DOHH2 (cell line): ENCODE data around the gene STMND1.

Experiments
- H3F3A ChIP-seq: fragments of 200-600 bp; sonication (generic), shearing (Covaris generic); 2 replicates; pipeline ENCODE4 v1.6.0; 2016; ENCODE audit warnings: antibody characterized with exemption, mild to moderate bottlenecking; ENCODE audit not compliant: control insufficient read depth, insufficient read depth
- H3K27ac ChIP-seq: fragments of 200-600 bp; sonication (generic); 2 replicates; pipeline ENCODE4 v1.5.1; 2014; ENCODE audit warnings: low read depth, mild to moderate bottlenecking, low read length, moderate library complexity
- H3K27me3 ChIP-seq: fragments of 200-600 bp; sonication (generic); 2 replicates; pipeline ENCODE4 v1.6.1; 2014; ENCODE audit warnings: mild to moderate bottlenecking, low read length, mixed read lengths; ENCODE audit not compliant: control insufficient read depth
- H3K36me3 ChIP-seq: fragments of 200-600 bp; sonication (generic); 2 replicates; pipeline ENCODE4 v1.6.1; 2014; ENCODE audit warnings: mild to moderate bottlenecking, low read length, moderate library complexity, mixed read lengths; ENCODE audit not compliant: control insufficient read depth
- H3K4me1 ChIP-seq: fragments of 200-600 bp; sonication (generic); 2 replicates; pipeline ENCODE4 v1.6.1; 2014; ENCODE audit warnings: mild to moderate bottlenecking, low read length, mixed read lengths; ENCODE audit not compliant: control insufficient read depth
- H3K4me2 ChIP-seq: fragments of 200-600 bp; sonication (generic); 2 replicates; pipeline ENCODE4 v1.6.0; 2014; ENCODE audit warnings: mild to moderate bottlenecking, low read length, moderate library complexity
- H3K4me3 ChIP-seq: fragments of 200-600 bp; sonication (generic); 2 replicates; pipeline ENCODE4 v1.5.1; 2014; ENCODE audit warnings: mild to moderate bottlenecking, low read length, mixed read lengths
- H3K79me2 ChIP-seq: fragments of 200-600 bp; sonication (generic); 2 replicates; pipeline ENCODE4 v1.6.1; 2014; ENCODE audit warnings: mild to moderate bottlenecking, low read length, mixed read lengths; ENCODE audit not compliant: control insufficient read depth
- H3K9me2 ChIP-seq: fragments of 200-600 bp; sonication (generic); replicated peaks from 2 replicates; pipeline ENCODE4 v1.6.1; 2014; ENCODE audit warnings: mild to moderate bottlenecking, low read length, mixed read lengths; ENCODE audit not compliant: control insufficient read depth
- H3K9me3 ChIP-seq: fragments of 200-600 bp; sonication (generic); 2 replicates; pipeline ENCODE4 v1.6.1; 2014; ENCODE audit warnings: antibody characterized with exemption, low read length, mixed read lengths; ENCODE audit not compliant: control insufficient read depth, insufficient read depth
- H4K20me1 ChIP-seq: fragments of 200-600 bp; sonication (generic); 2 replicates; pipeline ENCODE4 v1.6.0; 2014; ENCODE audit warnings: low read depth, mild to moderate bottlenecking, antibody characterized with exemption, low read length, moderate library complexity; ENCODE audit not compliant: control insufficient read depth, insufficient read depth
- CTCF ChIP-seq: fragments of 200-600 bp; sonication (generic); IDR thresholded peaks from one replicate; pipeline ENCODE4 v1.5.1; 2014; ENCODE audit warnings: antibody characterized with exemption, mild to moderate bottlenecking, low read depth, low read length; ENCODE audit not compliant: poor library complexity, severe bottlenecking
- EZH2phosphoT487 ChIP-seq: fragments of 200-600 bp; sonication (generic); IDR thresholded peaks from 2 replicates; pipeline ENCODE4 v1.6.1; 2017; ENCODE audit warnings: borderline replicate concordance, mild to moderate bottlenecking, antibody characterized with exemption, low read length, moderate library complexity, mixed read lengths

The STMND1 gene

GRCh38 chr6:17103715-17104114 lies 1.9 kb downstream of the STMND1 start:
- no peaks in the 10 kb centered on the region for H3K36me3 ChIP-seq
- TF ChIP-seq EZH2phosphoT487 (no peak), CTCF (no peak)
- H3K4me2 ChIP-seq, result no peak overlapping the region
- no peak overlapping the region for H3K27ac ChIP-seq
- H3K9me2 ChIP-seq, result no peaks in the 10 kb centered on the region
- no peaks in the 10 kb centered on the region for H3K79me2 ChIP-seq
- H3K4me1 ChIP-seq, result no peaks in the 10 kb centered on the region
- H4K20me1 ChIP-seq, result no peaks in the 10 kb centered on the region
- no peaks in the 10 kb centered on the region for H3F3A ChIP-seq
- no peaks in the 10 kb centered on the region for H3K27me3 ChIP-seq
- no peaks in the 10 kb centered on the region for H3K9me3 ChIP-seq
- no peak overlapping the region for H3K4me3 ChIP-seq

GRCh38 chr6:17107863-17108262 lies 6.0 kb downstream of the STMND1 start:
- Histone ChIP-seq H3K4me2 (no peak overlapping the region), H3K27me3 (no peaks in the 10 kb centered on the region), H3K4me3 (no peak overlapping the region), H3K27ac (no peak overlapping the region), H3K79me2 (no peaks in the 10 kb centered on the region), H4K20me1 (no peaks in the 10 kb centered on the region), H3K9me3 (no peaks in the 10 kb centered on the region), H3K4me1 (no peaks in the 10 kb centered on the region), H3K9me2 (no peaks in the 10 kb centered on the region), H3F3A (no peaks in the 10 kb centered on the region), H3K36me3 (no peaks in the 10 kb centered on the region)
- TF ChIP-seq EZH2phosphoT487, result no peak
- no peak for TF ChIP-seq CTCF

GRCh38 chr6:17115251-17116116 lies 13.6 kb downstream of the STMND1 start:
- Histone ChIP-seq H3K9me3 (no peaks in the 10 kb centered on the region), H3K27me3 (no peaks in the 10 kb centered on the region), H3K9me2 (no peaks in the 10 kb centered on the region), H3K27ac (no peak overlapping the region), H3K79me2 (no peaks in the 10 kb centered on the region), H3K36me3 (no peaks in the 10 kb centered on the region), H3K4me1 (no peaks in the 10 kb centered on the region), H3K4me3 (no peak overlapping the region), H3K4me2 (no peak overlapping the region), H4K20me1 (no peaks in the 10 kb centered on the region), H3F3A (no peaks in the 10 kb centered on the region)
- TF ChIP-seq EZH2phosphoT487, result no peak
- no peak for TF ChIP-seq CTCF
